Skeletal muscle cell (primary cell): ENCODE data around the gene TXN.

Experiments
- DNase-seq: peaks from one replicate; pipeline ENCODE4 v3.0.0-alpha.2; 2010; ENCODE audit warnings: low read depth
- H3K4me3 ChIP-seq: 2 replicates; pipeline ENCODE4 v1.5.1; 2011; ENCODE audit warnings: low read depth, mild to moderate bottlenecking, control low read depth, low read length, moderate library complexity

The TXN gene

GRCh38 chr9:110256380-110257096, at the start of gene TXN:
TSS of gene TXN (minus strand) at chr9:110256507. CDS start at chr9:110256435, 72 bp downstream.
- DNase-seq, result peak; percentile 66
- peak within 1 kb of the TSS; percentile 89 for H3K4me3 ChIP-seq

GRCh38 chr9:110303133-110303532, 46.8 kb upstream of the TXN start:
- peak; percentile 61 for DNase-seq
- no peak overlapping the region for H3K4me3 ChIP-seq

- DNase-seq, result no peak
Measured at GRCh38 chr9:110298043-110298605, 41.8 kb upstream of the TXN start.

GRCh38 chr9:110293248-110293647, 36.9 kb upstream of the TXN start:
- H3K4me3 ChIP-seq, result no peak overlapping the region
- DNase-seq, result no peak

More at GRCh38 chr9:110298043-110298605, 41.8 kb upstream of the TXN start:
- H3K4me3 ChIP-seq, result no peak overlapping the region

GRCh38 chr9:110291921-110292557, 35.7 kb upstream of the TXN start:
- no peak for DNase-seq
- no peak overlapping the region for H3K4me3 ChIP-seq

- H3K4me3 ChIP-seq, result no peak overlapping the region
- no peak for DNase-seq
Measured at GRCh38 chr9:110290001-110290400, 33.7 kb upstream of the TXN start.

- no peak overlapping the region for H3K4me3 ChIP-seq
- DNase-seq, result no peak
Measured at GRCh38 chr9:110288503-110288902, 32.2 kb upstream of the TXN start.

- H3K4me3 ChIP-seq, result no peak overlapping the region
- DNase-seq, result no peak
Measured at GRCh38 chr9:110287289-110287680, 31.0 kb upstream of the TXN start.

- no peak overlapping the region for H3K4me3 ChIP-seq
- DNase-seq, result no peak
Measured at GRCh38 chr9:110284211-110284844, 28.0 kb upstream of the TXN start.

- DNase-seq, result no peak
- H3K4me3 ChIP-seq, result no peak overlapping the region
Measured at GRCh38 chr9:110283751-110284150, 27.4 kb upstream of the TXN start.

- DNase-seq, result no peak
Measured at GRCh38 chr9:110282739-110283081, 26.4 kb upstream of the TXN start.

GRCh38 chr9:110282018-110282738, 25.9 kb upstream of the TXN start:
- no peak for DNase-seq
- no peak overlapping the region for H3K4me3 ChIP-seq

More at GRCh38 chr9:110282739-110283081, 26.4 kb upstream of the TXN start:
- no peak overlapping the region for H3K4me3 ChIP-seq

- no peak for DNase-seq
- no peak overlapping the region for H3K4me3 ChIP-seq
Measured at GRCh38 chr9:110278080-110278707, 21.9 kb upstream of the TXN start.

GRCh38 chr9:110276781-110277180, 20.5 kb upstream of the TXN start:
- DNase-seq, result no peak
- H3K4me3 ChIP-seq, result no peak overlapping the region

GRCh38 chr9:110270211-110270995, 14.1 kb upstream of the TXN start:
- DNase-seq, result no peak

GRCh38 chr9:110266795-110267194, 10.5 kb upstream of the TXN start:
- no peak for DNase-seq
- H3K4me3 ChIP-seq, result no peak overlapping the region

More at GRCh38 chr9:110270211-110270995, 14.1 kb upstream of the TXN start:
- H3K4me3 ChIP-seq, result no peak overlapping the region

- no peak for DNase-seq
- no peak overlapping the region for H3K4me3 ChIP-seq
Measured at GRCh38 chr9:110261632-110262031, 5.3 kb upstream of the TXN start.

- H3K4me3 ChIP-seq, result no peak overlapping the region
Measured at GRCh38 chr9:110260911-110261310, 4.6 kb upstream of the TXN start.

GRCh38 chr9:110259566-110259965, 3.3 kb upstream of the TXN start:
- DNase-seq, result no peak
- H3K4me3 ChIP-seq, result no peak overlapping the region

More at GRCh38 chr9:110260911-110261310, 4.6 kb upstream of the TXN start:
- DNase-seq, result no peak
